ENCODE data around the gene DNTTIP2. TPM values are rescaled to one million over a fixed set of nuclear protein-coding genes. Genes with fewer than 3 reads are reported as not detected.

Gene DNTTIP2
- total RNA-seq, 1 donor from 2014 or later: 12.0 TPM

- H3K36me3 ChIP-seq (ENCODE audit: control insufficient read depth in 3 of 3, insufficient read depth in 3 of 3, low read length in 3 of 3): no peaks in the 10 kb centered on the region
- peaks cover 0 to 9% (median 4%) of the 10 kb centered on the region in 3 donors for H3K4me1 ChIP-seq (ENCODE audit: control insufficient read depth in 3 of 3, insufficient read depth in 3 of 3, low read length in 3 of 3)
- no peaks in the 10 kb centered on the region for H3K9me3 ChIP-seq (ENCODE audit: control insufficient read depth in 3 of 3, low read length in 3 of 3)
- H3K27me3 ChIP-seq (ENCODE audit: control insufficient read depth in 3 of 3, insufficient read depth in 3 of 3, low read length in 3 of 3): no peaks in the 10 kb centered on the region
- no peak overlapping the region for H3K4me3 ChIP-seq (ENCODE audit: low read length in 3 of 3)
- no peak overlapping the region for H3K9ac ChIP-seq (ENCODE audit: low read depth in 1 of 3, low read length in 3 of 3)
- H3K27ac ChIP-seq (ENCODE audit: low read depth, low read length): peak overlapping the region; percentile 41
Observed at GRCh38 chr1:93817819-93818569, 61.0 kb downstream of the DNTTIP2 start.

GRCh38 chr1:93816970-93817678 is 61.9 kb downstream of the DNTTIP2 start:
- H3K4me1 ChIP-seq (ENCODE audit: control insufficient read depth in 3 of 3, insufficient read depth in 3 of 3, low read length in 3 of 3): peaks cover 0 to 9% (median 8%) of the 10 kb centered on the region in 3 donors
- no peaks in the 10 kb centered on the region for H3K9me3 ChIP-seq (ENCODE audit: control insufficient read depth in 3 of 3, low read length in 3 of 3)
- H3K9ac ChIP-seq (ENCODE audit: low read depth in 1 of 3, low read length in 3 of 3): no peak overlapping the region
- H3K4me3 ChIP-seq (ENCODE audit: low read length in 3 of 3): no peak overlapping the region
- H3K36me3 ChIP-seq (ENCODE audit: control insufficient read depth in 3 of 3, insufficient read depth in 3 of 3, low read length in 3 of 3): no peaks in the 10 kb centered on the region
- no peaks in the 10 kb centered on the region for H3K27me3 ChIP-seq (ENCODE audit: control insufficient read depth in 3 of 3, insufficient read depth in 3 of 3, low read length in 3 of 3)
- peak overlapping the region; percentile 41 for H3K27ac ChIP-seq (ENCODE audit: low read depth, low read length)

Small RNA genes lying within 50 kb of the gene (small RNA-seq; reads per million reads assigned to genes)
- gene AL117351.2 (not detected), gene MIR760 (0.21 reads per million)

Other genes with a start within 250 kb of the DNTTIP2 start
- gene BCAR3, start 197.4 kb downstream of the DNTTIP2 start, total RNA-seq: 14.6 TPM
- 4.2 TPM for gene GCLM, start 30.2 kb upstream of the DNTTIP2 start, total RNA-seq
- gene ABCA4, start 241.9 kb upstream of the DNTTIP2 start, total RNA-seq: 2.1 TPM

Data from skeletal muscle tissue (tissue), 5 donors.